Caki2 (cell line): ENCODE results near the gene PHLDA3. TPM values are rescaled to one million over a fixed set of nuclear protein-coding genes. Genes with fewer than 3 reads are reported as not detected.
A peak's percentile ranks its signal among the peaks of the same experiment; 100 is the strongest.

Source experiments
- DNase-seq: peaks from one replicate; pipeline ENCODE4 v3.0.0-alpha.2; 2015; ENCODE audit warnings: low read depth
- in situ Hi-C: cut with HindIII; loops from 2 replicates; pipeline ENCODE4 v1.10.0; 2016; ENCODE audit warnings: low sequenced_read_pairs, low pct_unique_long_range_greater_than_20kb, mixed read lengths
- total RNA-seq: library from RNA; depleted of rRNA; stranded (reverse); fragments of >200 nt; shearing (Covaris generic); gene quantifications from 2 replicates; pipeline ENCODE4 v1.2.3, GENCODE V29; 2014; ENCODE audit warnings: low replicate concordance

Gene PHLDA3
- total RNA-seq, 1 experiment from 2014 or later, result 199 TPM

DNA sequence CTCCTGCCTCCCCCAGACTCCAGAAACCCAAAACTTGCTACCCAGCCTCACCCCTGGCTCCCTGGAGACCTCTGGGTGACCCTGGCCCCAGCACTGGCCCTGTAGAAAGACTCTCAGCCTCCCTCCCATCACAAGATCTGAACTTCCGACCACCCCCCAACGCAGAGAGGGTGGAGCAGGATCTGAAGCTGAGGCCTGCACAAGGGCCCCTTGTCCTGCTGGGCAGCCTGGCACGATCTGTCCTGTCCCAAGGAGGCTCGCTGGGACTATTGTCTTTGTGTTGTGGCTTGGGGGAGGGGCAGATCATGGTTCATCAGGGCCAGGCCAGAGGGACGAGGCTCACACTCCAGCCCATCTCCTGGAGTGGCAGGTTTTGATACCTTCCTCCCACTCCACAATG lies 20.0 kb downstream of the PHLDA3 start:
- in situ Hi-C loops, result no loop called here
- no peak for DNase-seq

- in situ Hi-C loops, result no loop called here
- peak; percentile 45 for DNase-seq
Measured at GRCh38 chr1:201447903-201448871, 20.8 kb downstream of the PHLDA3 start.

DNA sequence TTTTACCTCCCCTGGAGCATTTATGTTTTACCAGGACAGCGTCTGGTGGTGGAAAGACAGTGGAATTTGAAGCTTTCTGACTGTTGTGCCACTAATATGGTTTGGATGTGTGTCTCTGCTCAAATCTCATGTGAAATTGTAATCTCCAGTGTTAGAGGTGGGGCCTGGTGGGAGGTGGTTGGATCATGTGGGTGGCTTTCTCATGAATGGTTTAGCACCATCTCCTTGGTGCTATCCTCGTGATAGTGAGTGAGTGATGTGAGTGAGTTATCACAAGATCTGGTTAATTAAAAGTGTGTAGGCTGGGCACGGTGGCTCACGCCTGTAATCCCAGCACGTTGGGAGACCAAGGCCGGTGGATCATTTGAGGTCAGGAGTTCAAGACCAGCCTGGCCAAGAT lies 23.7 kb downstream of the PHLDA3 start:
- in situ Hi-C loops, result no loop called here

DNA sequence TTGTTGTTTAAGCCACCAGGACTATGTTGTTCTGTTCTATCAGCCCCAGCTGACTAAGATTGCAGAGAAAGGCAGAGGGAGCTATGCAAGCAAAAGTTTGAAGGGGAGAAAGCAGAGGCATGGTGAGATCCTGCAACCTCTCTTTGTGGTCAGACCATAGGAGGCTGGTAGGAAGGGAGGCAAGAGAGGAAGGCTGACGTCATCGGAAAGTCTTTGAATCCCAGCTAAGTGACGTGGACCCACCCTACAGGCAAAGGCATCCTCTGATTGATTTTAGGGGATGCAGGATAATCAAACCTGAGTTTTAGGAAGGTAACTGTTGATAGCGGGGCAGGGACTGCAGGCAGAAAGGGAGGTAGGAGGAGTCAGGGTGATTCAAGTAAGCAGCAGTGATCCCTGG lies 24.2 kb downstream of the PHLDA3 start:
- no peak for DNase-seq
- in situ Hi-C loops, result no loop called here

More for the DNA sequence above, 23.7 kb downstream of the PHLDA3 start:
- no peak for DNase-seq

GRCh38 chr1:201443747-201444146 lies 25.2 kb downstream of the PHLDA3 start:
- in situ Hi-C loops, result no loop called here
- no peak for DNase-seq

DNA sequence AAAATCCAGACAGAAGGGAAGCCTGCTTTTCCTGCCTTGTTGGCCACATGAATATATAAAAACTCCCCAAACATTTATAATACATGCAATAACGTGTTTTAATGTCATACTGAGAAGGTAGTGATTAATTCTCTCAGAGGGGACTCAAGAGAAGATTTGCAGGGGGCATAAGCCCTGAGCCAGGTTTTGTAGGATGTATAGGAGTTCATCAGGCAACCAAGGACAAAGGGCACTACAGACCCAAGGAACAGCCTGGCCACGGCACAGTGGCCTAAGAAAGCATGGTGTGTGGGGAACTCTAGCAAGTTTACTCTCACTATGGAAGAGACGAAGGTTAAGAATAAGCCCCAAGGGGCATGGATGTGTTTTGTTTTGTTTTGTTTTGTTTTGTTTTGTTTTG lies 32.0 kb downstream of the PHLDA3 start:
- in situ Hi-C loops, result no loop called here

GRCh38 chr1:201436393-201436792 lies 32.6 kb downstream of the PHLDA3 start:
- in situ Hi-C loops, result no loop called here
- DNase-seq, result peak; percentile 17

More for the DNA sequence above, 32.0 kb downstream of the PHLDA3 start:
- no peak for DNase-seq

DNA sequence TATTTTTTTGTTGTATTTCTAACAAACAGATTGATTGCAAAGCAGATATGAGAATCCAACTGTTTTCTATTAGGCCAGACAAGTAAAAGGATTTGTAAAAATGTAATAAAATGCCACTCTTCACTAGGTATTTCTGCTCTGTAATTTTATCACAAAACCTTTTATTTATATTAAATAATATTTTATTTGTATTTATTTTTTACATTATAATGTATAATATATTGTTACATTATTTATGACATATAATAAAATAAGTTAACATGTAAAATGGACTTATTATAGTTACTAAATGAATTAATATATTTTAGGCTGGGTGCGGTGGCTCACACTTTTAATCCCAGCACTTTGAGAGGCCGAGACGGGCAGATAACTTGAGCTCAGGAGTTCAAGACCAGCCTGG lies 34.7 kb downstream of the PHLDA3 start:
- DNase-seq, result no peak
- in situ Hi-C loops, result no loop called here

- no peak for DNase-seq
- in situ Hi-C loops, result no loop called here
Measured at GRCh38 chr1:201433609-201434008, 35.4 kb downstream of the PHLDA3 start.

GRCh38 chr1:201430776-201431175 lies 38.2 kb downstream of the PHLDA3 start:
- no peak for DNase-seq

DNA sequence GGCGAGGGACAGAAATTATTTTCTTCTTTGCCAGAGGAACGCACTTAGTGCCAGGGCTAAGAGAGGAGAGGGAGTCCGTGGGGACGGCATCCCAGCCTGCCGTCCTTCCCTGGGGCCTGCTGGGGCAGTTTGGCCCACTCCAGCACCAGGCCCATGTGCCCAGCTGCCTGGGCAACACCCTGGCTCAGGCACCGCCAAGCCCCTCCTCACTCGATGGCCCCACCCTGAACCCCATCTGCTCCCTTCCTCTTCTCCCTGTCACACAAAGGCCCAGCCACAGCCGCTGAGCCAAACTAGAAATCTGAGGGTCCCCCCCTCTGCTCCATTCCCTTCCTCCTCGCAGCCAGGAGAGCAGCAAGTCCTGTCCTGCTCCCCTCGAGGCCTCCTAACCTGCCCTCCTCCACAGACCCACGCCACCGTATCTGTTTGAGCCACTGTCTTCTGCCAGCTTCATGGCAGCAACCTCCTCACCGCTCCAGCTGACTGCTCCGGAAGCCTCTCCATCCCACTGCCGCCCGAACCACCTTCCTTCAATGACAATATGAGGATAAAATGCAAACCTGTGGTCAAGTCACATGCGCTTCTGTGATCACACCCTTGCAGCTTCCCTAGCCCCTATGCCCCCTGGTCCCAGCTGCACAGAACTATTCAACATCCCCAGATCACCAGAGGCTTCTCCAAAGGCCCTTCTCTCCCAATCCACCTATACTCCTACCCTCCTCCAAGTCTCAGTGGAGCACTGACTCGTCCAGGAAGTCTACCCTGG lies 39.1 kb downstream of the PHLDA3 start:
- in situ Hi-C loops, result no loop called here

More at GRCh38 chr1:201430776-201431175, 38.2 kb downstream of the PHLDA3 start:
- in situ Hi-C loops, result no loop called here

GRCh38 chr1:201427963-201428362 lies 41.0 kb downstream of the PHLDA3 start:
- in situ Hi-C loops, result no loop called here
- DNase-seq, result no peak

More for the DNA sequence above, 39.1 kb downstream of the PHLDA3 start:
- no peak for DNase-seq

GRCh38 chr1:201426479-201427310 lies 42.3 kb downstream of the PHLDA3 start:
- DNase-seq, result no peak
- in situ Hi-C loops, result no loop called here

DNA sequence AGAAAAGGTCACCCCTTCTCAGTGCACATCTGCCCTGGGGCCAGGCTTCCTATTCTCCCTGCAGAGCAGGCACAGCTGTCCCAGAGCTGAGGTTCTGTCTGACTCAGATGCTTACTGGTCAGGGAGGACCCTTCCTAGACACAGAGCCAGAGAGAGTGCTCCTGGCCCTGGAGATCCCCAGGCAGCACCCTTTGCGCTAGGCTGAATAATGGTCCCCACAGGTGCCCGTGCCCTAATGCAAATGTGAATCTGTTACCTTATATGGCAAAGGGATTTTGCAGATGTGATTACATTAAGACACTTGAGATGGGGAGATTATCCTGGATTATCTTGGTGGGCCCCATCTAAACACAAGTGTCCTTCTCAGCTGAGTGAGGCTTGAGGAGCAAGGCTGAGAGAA lies 44.8 kb downstream of the PHLDA3 start:
- DNase-seq, result no peak
- in situ Hi-C loops, result no loop called here

DNA sequence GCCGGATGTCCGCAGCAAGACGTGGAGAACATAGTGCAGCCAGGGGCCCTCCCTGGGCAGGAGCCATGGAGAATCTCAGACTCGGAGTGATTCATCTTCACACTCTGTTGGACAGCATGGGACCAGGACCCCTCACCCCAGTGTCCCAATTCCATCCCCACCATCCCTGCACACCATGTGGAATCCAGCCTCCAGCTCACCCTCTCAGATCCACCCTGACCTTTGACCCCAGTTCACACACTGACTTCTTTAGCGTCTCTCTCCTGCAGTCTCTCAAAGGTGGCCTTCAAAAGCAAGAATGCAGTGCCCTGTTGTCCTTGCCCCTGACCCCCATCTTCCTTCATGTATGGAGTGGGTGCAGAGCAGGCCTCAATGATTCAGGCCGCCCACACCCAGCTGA lies 45.3 kb downstream of the PHLDA3 start:
- in situ Hi-C loops, result no loop called here
- no peak for DNase-seq

DNA sequence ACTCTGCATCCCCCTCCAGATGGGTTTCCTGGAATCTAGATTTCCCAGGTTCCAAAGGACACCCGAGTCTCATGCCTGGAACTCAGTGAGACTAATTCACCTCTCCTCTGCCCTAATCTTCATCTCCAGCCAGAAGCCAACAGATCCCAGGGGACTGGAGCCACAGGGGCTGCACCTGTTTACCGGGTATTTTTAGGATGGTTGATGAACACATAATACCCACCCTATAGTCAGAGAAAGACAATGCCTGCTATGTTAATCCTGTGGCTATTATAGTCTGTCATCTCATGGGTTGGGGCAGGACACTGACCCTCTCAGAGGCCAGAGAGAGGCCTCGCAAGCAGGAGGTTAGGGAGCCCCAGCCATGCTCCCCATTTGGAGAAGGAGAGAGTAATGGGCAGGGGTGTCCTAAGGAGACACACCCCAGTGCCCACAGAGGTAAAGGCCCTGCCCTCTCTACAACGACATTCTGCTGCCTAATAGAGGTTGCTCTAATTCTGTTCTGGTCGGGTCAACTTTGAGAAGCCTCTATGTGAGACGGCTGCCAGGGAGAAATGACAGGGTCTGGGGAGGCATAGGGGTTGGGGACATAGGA lies 46.5 kb downstream of the PHLDA3 start:
- no peak for DNase-seq

GRCh38 chr1:201422026-201422425 lies 47.0 kb downstream of the PHLDA3 start:
- no peak for DNase-seq
- in situ Hi-C loops, result no loop called here

More for the DNA sequence above, 46.5 kb downstream of the PHLDA3 start:
- in situ Hi-C loops, result no loop called here

- DNase-seq, result no peak
- in situ Hi-C loops, result no loop called here
Measured at GRCh38 chr1:201421041-201421440, 47.9 kb downstream of the PHLDA3 start.
